Right lobe of liver (tissue), 4 donors: ENCODE data around the gene ZMYND10.

Experiments
- CTCF ChIP-seq, 4 donors: fragments of 200-600 bp in 3 of 4; fragments of 450-650 bp in 1 of 4; IDR thresholded peaks; one replicate each; pipeline versions ENCODE4 v1.5.1 to v1.8.0; 2016 to 2022; ENCODE audit warnings: antibody characterized with exemption in 4 of 4, mild to moderate bottlenecking in 2 of 4
- POLR2A ChIP-seq: fragments of 450-650 bp; IDR thresholded peaks from one replicate; pipeline ENCODE4 v1.6.1; 2017; ENCODE audit warnings: antibody characterized with exemption, mild to moderate bottlenecking
- donor health status: DM: no; HTN: no; CAD: no.
- donor health status: DM: no; HTN: no; CAD: no.
- donor health status: DM: no; HTN: yes; CAD: no.

- TF ChIP-seq CTCF (IDR thresholded peaks at IDR 0.05): no peak
- TF ChIP-seq POLR2A: no peak
Measured at GRCh38 chr3:50333744-50334328, 11.7 kb downstream of the ZMYND10 start.
